Measurements from ENCODE around the gene NRXN3.

Gene NRXN3

GRCh38 chr14:79150226-79150625 is 980.1 kb downstream of the NRXN3 start:
- no peak for DNase-seq (ENCODE audit: low read depth)

GRCh38 chr14:79157369-79157768 is 987.2 kb downstream of the NRXN3 start:
- no peak for DNase-seq (ENCODE audit: low read depth)

DNA sequence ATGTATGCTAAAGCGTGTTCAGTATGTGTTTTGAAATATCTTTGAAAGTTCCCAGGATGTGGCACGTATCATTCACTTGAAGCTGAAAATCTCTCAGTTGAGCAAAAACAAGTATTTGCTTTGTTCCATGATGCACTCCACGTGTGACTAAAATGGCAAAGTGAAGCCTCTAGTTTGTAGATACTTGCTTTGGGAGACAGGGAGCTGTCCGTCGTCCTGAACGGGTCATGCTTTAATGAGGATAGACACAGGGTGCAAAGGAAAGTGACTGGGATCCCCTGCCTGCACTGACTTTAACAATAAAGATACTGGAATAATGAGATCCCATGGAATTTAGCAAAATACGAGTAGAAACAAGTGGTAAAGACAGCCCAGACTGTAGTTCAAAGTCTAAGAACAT is 991.4 kb downstream of the NRXN3 start:
- DNase-seq (ENCODE audit: low read depth), result no peak

DNA sequence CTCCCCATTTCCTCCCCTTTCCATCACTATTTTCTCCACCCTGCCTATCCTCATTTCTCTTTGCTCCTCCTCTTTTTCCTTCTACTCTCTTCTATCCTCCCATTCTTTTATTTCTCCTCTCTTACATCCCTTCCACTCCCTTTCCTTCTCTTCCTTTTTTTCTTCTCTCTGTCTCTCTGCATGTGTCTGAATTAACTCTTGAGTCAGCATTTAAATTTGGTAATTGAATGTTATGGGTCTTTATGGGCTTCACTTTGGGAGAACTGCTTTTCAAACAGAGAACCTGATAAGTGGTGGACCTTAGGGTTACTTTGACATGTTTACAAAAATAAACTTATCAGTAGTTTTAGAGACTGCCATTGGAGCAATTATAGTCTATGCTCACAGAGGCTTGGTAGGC is 992.7 kb downstream of the NRXN3 start:
- DNase-seq (ENCODE audit: low read depth), result no peak

- no peak for DNase-seq (ENCODE audit: low read depth)
Measured at GRCh38 chr14:79165471-79166090, 995.4 kb downstream of the NRXN3 start.

DNA sequence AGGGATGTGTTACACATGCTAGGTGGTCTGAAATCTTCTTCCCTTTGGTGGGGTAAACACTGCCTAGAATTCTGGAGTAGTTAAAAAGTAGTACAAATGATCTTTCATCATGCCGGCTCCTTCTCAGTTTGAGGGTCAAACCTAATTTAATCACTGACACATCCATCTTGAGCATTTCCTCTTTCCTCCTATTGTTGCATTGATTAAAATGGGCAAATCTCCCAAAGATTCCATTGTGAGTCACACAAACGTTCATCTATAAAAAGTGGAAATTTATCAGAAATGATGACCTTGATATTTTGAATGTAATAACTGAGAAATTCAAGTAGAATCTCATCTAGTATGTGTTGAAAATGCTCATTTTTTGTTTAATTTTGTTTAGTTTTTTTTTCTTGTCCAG is 996.0 kb downstream of the NRXN3 start:
- DNase-seq (ENCODE audit: low read depth), result no peak

DNA sequence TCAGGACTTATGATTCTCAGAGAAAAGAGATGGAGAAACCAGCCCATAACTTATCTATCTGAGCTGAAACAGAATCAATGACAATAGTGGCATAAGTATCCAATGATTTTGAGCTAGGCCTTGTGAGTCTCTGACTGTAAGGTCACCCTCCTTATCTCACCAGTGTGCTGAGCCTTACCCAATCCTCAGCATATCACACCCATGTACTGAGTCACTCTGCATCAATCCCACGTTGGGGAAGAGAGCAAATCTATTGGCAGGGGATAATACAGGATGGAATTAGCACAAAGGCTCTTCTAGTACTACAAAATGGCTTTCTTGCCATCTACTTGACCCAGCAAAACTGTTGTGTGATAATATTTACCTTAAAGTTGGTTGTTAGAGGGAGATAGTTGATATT is 997.8 kb downstream of the NRXN3 start:
- no peak for DNase-seq (ENCODE audit: low read depth)

- no peak for DNase-seq (ENCODE audit: low read depth)
Measured at GRCh38 chr14:79175671-79176070, 1005.5 kb downstream of the NRXN3 start.

- DNase-seq (ENCODE audit: low read depth), result no peak
Measured at GRCh38 chr14:79177106-79177505, 1006.9 kb downstream of the NRXN3 start.

DNA sequence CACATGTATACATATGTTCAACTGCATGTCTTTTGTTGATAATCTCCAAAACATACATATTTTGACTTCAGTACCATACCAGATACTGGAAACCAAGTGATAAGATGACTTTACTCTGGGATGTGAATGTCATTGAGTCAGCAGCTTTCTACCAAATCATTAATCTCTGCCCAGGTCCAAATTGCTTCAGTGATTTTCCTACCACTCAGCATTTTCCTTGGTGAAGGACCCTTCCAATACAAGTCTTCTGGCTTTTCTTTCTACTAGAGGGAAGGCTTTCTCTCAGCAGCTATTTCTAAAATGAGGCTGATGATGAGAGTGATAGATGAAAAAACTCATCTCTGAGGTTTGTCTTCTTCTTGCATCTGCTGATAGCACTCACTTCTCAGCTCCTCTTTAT is 1008.5 kb downstream of the NRXN3 start:
- DNase-seq (ENCODE audit: low read depth), result no peak

GRCh38 chr14:79179985-79180384 is 1009.8 kb downstream of the NRXN3 start:
- no peak for DNase-seq (ENCODE audit: low read depth)

- DNase-seq (ENCODE audit: low read depth), result no peak
Measured at GRCh38 chr14:79180656-79181055, 1010.5 kb downstream of the NRXN3 start.

- DNase-seq (ENCODE audit: low read depth), result no peak
Measured at GRCh38 chr14:79186523-79186922, 1016.4 kb downstream of the NRXN3 start.

- no peak for DNase-seq (ENCODE audit: low read depth)
Measured at GRCh38 chr14:79193689-79194477, 1023.7 kb downstream of the NRXN3 start.

GRCh38 chr14:79196216-79196615 is 1026.0 kb downstream of the NRXN3 start:
- DNase-seq (ENCODE audit: low read depth), result no peak

GRCh38 chr14:79197516-79197915 is 1027.3 kb downstream of the NRXN3 start:
- DNase-seq (ENCODE audit: low read depth), result no peak

GRCh38 chr14:79199217-79199616 is 1029.0 kb downstream of the NRXN3 start:
- DNase-seq (ENCODE audit: low read depth), result no peak

GRCh38 chr14:79201564-79202207 is 1031.5 kb downstream of the NRXN3 start:
- no peak for DNase-seq (ENCODE audit: low read depth)

DNA sequence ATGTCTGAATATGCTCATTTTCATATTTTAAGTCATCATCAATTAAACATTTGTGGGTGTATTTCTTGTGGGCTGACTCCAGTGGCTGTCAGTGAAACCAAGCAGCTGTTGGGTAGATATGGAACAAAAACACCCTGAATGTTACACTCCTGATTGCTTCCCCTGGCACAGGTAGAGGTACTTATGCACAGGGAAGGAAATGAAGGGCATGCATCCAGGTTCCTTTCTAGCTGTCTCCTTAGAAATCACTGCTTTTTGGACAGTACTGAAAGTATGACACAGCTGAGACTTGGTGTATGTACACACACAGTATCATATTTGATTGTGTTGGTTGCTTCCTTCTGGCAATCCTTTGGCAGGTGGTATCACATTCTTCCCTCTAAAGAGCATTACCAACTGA is 1034.4 kb downstream of the NRXN3 start:
- no peak for DNase-seq (ENCODE audit: low read depth)

DNA sequence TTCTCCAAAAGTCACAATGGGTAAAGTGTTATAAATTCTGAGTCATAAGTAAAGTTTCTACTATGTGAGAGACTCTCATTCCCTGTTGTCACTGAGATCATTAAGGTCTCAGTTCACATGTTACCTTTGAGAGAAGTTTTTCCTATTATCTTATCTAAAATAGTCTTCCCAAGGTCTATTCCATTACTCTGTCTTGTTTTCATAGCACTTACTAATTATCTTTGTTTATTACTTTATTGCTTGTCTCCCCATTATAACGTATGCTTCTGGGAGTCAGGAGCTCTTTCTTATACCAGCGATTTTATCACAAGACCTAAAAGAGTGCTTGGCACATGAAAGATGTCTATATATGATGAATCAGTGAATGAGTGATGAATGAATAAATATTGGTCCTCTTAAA is 1039.2 kb downstream of the NRXN3 start:
- no peak for DNase-seq (ENCODE audit: low read depth)

- DNase-seq (ENCODE audit: low read depth), result no peak
Measured at GRCh38 chr14:79225815-79226214, 1055.6 kb downstream of the NRXN3 start.

GRCh38 chr14:79229383-79229909 is 1059.3 kb downstream of the NRXN3 start:
- no peak for DNase-seq (ENCODE audit: low read depth)

DNA sequence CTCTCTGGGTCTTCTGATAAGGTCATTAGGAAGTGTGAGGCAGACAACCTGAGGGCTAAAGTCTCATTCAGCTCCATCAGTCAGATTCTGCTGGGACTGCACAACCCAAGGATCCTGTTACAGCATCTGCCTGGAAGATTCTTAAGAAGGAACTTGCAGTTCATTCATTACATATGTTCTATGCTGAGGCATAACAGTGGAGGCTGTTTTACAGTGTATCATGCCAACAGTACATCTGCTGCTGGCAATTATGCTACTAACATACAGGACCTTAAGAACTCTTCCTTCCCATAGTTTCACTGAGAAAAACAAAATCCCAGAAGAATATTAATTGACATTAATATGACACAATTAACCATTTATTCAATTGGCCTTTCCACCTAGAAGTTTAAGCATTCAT is 1072.5 kb downstream of the NRXN3 start:
- no peak for DNase-seq (ENCODE audit: low read depth)

All from activated gamma-delta T cell treated with anti-CD3 and anti-CD28 coated beads, Interleukin-2, amount 50 U/mL, for 16 hours (primary cell).